NT2/D1 (cell line): ENCODE measurements around the gene ELP5.

Experiments
- SUZ12 ChIP-seq: IDR thresholded peaks from 2 replicates; pipeline ENCODE4 v1.6.1; 2011; ENCODE audit not compliant: insufficient read length, insufficient read depth; ENCODE audit errors: extremely low read depth
- YY1 ChIP-seq: IDR thresholded peaks from 2 replicates; pipeline ENCODE4 v1.6.1; 2011; ENCODE audit not compliant: insufficient read length, insufficient read depth

DNA sequence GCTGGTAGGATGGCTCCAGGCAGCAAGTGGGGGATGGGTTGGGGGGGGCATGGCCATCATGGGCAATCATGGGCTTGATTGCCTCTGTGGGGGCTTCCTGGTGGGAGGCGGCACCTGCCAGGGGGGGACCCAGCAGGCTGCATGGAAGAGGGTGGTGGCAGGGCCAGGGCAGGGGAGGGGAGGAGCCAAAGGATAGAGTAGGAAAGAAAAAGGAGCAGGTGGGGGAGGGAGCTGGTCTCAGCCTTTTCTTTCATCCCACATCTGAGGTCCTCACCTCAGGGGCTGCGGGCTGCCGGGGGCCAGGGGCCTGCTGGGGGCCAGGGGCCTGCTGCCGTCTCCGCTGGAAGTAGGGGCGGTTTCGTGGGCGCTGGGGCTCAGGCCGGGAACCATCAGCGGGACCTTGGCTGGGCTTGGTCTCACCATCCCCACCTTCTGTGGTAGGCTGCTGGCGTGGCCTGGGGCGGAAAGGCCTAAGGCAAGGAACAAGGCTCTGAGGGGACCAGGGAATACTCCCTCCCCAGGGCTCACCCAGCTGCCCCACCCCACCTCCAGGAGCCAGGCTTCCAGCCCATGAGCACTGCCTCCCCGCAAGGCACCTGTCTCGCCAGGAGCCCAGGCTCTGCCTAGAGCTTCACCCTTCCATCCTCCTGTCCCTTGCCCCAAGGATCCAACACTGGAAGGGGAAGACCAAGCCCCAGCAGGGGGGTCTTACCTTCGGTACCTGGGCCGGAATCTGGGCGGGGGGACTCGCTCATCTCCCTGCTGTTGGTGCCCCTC is 37.4 kb downstream of the ELP5 start:
- no peak for TF ChIP-seq YY1
- no peak for TF ChIP-seq SUZ12
